ENCODE results near the gene SOS2.
A peak's percentile ranks its signal among the peaks of the same experiment; 100 is the strongest.
"Not testable (repeated sequence)": the region's sequence is repeated elsewhere in the genome, so short reads cannot be mapped to it uniquely, and the experiment has no call there.

Gene SOS2

GRCh38 chr14:50085570-50086320 is 145.6 kb downstream of the SOS2 start:
- no peak for DNase-seq (ENCODE audit: low read depth)

- DNase-seq (ENCODE audit: low read depth) = no peak
Measured at GRCh38 chr14:50084666-50085065, 146.7 kb downstream of the SOS2 start.

- peak; percentile 37 for DNase-seq (ENCODE audit: low read depth)
Measured at GRCh38 chr14:50083467-50084337, 147.7 kb downstream of the SOS2 start.

- peak; percentile 80 for DNase-seq (ENCODE audit: low read depth)
Measured at GRCh38 chr14:50082784-50083466, 148.5 kb downstream of the SOS2 start.

- DNase-seq (ENCODE audit: low read depth) = no peak
Measured at GRCh38 chr14:50082308-50082742, 149.1 kb downstream of the SOS2 start.

- DNase-seq (ENCODE audit: low read depth) = not testable (repeated sequence)
Measured at GRCh38 chr14:50079103-50079502, 152.3 kb downstream of the SOS2 start.

- not testable (repeated sequence) for DNase-seq (ENCODE audit: low read depth)
Measured at GRCh38 chr14:50073663-50074062, 157.7 kb downstream of the SOS2 start.

GRCh38 chr14:50072395-50072794 is 159.0 kb downstream of the SOS2 start:
- no peak for DNase-seq (ENCODE audit: low read depth)

- DNase-seq (ENCODE audit: low read depth) = no peak
Measured at GRCh38 chr14:50070840-50071548, 160.4 kb downstream of the SOS2 start.

GRCh38 chr14:50070230-50070629 is 161.1 kb downstream of the SOS2 start:
- DNase-seq (ENCODE audit: low read depth) = no peak

- no peak for DNase-seq (ENCODE audit: low read depth)
Measured at GRCh38 chr14:50069325-50069724, 162.1 kb downstream of the SOS2 start.

GRCh38 chr14:50068496-50068895 is 162.9 kb downstream of the SOS2 start:
- DNase-seq (ENCODE audit: low read depth) = no peak

- DNase-seq (ENCODE audit: low read depth) = no peak
Measured at GRCh38 chr14:50067723-50068495, 163.5 kb downstream of the SOS2 start.

Measured in stimulated activated CD4-positive, alpha-beta T cell treated with anti-CD3 and anti-CD28 coated beads, Interleukin-2, amount 100 ng/mL, for 4 hours (primary cell).